Measurements from ENCODE around the gene CENPV. TPM values are rescaled to one million over a fixed set of nuclear protein-coding genes. Genes with fewer than 3 reads are reported as not detected.

Gene CENPV
- total and polyA plus RNA-seq, 2 donors (not counting 3 experiments of a cell fraction or from before 2014, with no cell fraction given) = 38.2 to 41.6 TPM

DNA sequence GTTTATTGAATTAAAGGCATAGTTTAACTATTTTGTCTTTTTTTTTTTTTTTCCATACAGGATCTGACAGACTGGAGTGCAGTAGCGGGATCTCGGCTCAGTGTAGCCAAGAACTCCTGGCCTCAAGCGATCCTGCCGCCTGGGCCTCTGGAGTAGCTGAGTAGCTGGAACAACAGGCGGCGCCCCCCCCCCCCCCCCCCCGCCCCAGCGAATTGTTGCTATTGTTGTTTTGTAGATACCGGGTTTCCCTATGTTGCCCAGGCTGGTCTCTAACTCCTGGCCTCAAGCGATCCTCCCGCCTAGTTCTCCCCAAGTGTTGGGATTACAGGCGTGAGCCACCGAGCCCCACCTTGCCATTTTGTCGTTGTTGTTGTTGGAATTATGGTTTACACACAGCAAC is 1.3 kb upstream of the CENPV start:
- DNase-seq (ENCODE audit: low read depth, low spot score) (no peak), FAIRE-seq (no peak)
- ChIA-PET POLR2A (interaction anchor here (0.7 kb wide), 1 partner anchor 280 kb away, joined by 3 read pairs; no protein-coding TSS in a partner anchor), CTCF (interaction anchor here (1.6 to 2.0 kb wide), 2 partner anchors 9 to 11 kb away, joined by 4 to 8 read pairs; no protein-coding TSS in a partner anchor)
- dilution Hi-C loops (cut with MboI; ENCODE audit: extremely low pct_ligation_motif_present, low sequenced_read_pairs) (no loop called here), intact Hi-C loops (cut with micrococcal nuclease) (no loop called here)
- Histone ChIP-seq H3K9me1 (replicated peaks; ENCODE audit: control insufficient read depth, extremely low read depth, insufficient read depth, low read length) (no peaks in the 10 kb centered on the region), H3K79me2 (ENCODE audit: control insufficient read depth, insufficient read depth, low read length) (peaks cover 5% of the 10 kb centered on the region), H3K4me2 (ENCODE audit: insufficient read depth, low read length) (no peak overlapping the region), H3K4me1 (ENCODE audit: control insufficient read depth, extremely low read depth, insufficient read depth, low read length) (peaks cover 10% of the 10 kb centered on the region), H3K9ac (replicated peaks; ENCODE audit: extremely low read depth, insufficient read depth, low read length) (no peak overlapping the region), H3K4me3 (replicated peaks in 1 of 3; ENCODE audit: insufficient read depth in 1 of 3, low read depth in 1 of 3, low read length in 3 of 3) (no peak overlapping the region), H3K27ac (ENCODE audit: insufficient read depth, low read depth, low read length) (no peak overlapping the region), H4K20me1 (replicated peaks; ENCODE audit: control insufficient read depth, extremely low read depth, insufficient read depth, low read length) (no peaks in the 10 kb centered on the region), H3K27me3 (ENCODE audit: control insufficient read depth in 2 of 2, insufficient read depth in 2 of 2, low read length in 2 of 2) (no peaks in the 10 kb centered on the region), H3K9me3 (replicated peaks; ENCODE audit: control insufficient read depth, insufficient read depth, low read length) (no peaks in the 10 kb centered on the region), H3K36me3 (ENCODE audit: control insufficient read depth in 2 of 2, extremely low read depth in 1 of 2, insufficient read depth in 2 of 2, low read length in 2 of 2) (no peaks in the 10 kb centered on the region), H2AFZ (ENCODE audit: low read depth, low read length) (no peak overlapping the region)
- TF ChIP-seq GATA2 (IDR thresholded peaks at IDR 0.05; ENCODE audit: insufficient read depth, insufficient read length, low read depth, low read length) (no peak), EZH2 (IDR thresholded peaks at IDR 0.05; ENCODE audit: borderline replicate concordance, low read depth, low read length, severe bottlenecking) (no peak), POLR2AphosphoS5 (IDR thresholded peaks at IDR 0.05; ENCODE audit: insufficient read depth, low read depth, low read length) (no peak), JUN (IDR thresholded peaks at IDR 0.05; ENCODE audit: borderline replicate concordance, insufficient read depth, insufficient read length, low read depth) (no peak), POLR2A (IDR thresholded peaks at IDR 0.05; ENCODE audit: low read depth, low read length) (no peak), FOS (IDR thresholded peaks at IDR 0.05; ENCODE audit: borderline replicate concordance, insufficient read depth, low read length) (no peak), MYC (IDR thresholded peaks at IDR 0.05; ENCODE audit: low read depth, low read length) (no peak)
- TF ChIP-seq, protein P1, sequence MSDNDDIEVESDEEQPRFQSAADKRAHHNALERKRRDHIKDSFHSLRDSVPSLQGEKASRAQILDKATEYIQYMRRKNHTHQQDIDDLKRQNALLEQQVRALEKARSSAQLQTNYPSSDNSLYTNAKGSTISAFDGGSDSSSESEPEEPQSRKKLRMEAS (IDR thresholded peaks at IDR 0.05; ENCODE audit: insufficient read depth, insufficient read length) = no peak
- TF ChIP-seq, protein P2, sequence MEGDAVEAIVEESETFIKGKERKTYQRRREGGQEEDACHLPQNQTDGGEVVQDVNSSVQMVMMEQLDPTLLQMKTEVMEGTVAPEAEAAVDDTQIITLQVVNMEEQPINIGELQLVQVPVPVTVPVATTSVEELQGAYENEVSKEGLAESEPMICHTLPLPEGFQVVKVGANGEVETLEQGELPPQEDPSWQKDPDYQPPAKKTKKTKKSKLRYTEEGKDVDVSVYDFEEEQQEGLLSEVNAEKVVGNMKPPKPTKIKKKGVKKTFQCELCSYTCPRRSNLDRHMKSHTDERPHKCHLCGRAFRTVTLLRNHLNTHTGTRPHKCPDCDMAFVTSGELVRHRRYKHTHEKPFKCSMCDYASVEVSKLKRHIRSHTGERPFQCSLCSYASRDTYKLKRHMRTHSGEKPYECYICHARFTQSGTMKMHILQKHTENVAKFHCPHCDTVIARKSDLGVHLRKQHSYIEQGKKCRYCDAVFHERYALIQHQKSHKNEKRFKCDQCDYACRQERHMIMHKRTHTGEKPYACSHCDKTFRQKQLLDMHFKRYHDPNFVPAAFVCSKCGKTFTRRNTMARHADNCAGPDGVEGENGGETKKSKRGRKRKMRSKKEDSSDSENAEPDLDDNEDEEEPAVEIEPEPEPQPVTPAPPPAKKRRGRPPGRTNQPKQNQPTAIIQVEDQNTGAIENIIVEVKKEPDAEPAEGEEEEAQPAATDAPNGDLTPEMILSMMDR (IDR thresholded peaks at IDR 0.05; ENCODE audit: extremely low read depth in 1 of 2, insufficient read depth in 1 of 2, low read depth in 1 of 2, low read length in 2 of 2) = no peak
- BruUV-seq (replicated peaks) = no TSS peak
